VCaP (cell line): ENCODE results near the gene SLC35D1.
"Not testable (repeated sequence)": the region's sequence is repeated elsewhere in the genome, so short reads cannot be mapped to it uniquely, and the experiment has no call there.

ENCODE experiments used
- H3K27ac ChIP-seq: fragments of 450-650 bp; 2 replicates; pipeline ENCODE4 v1.5.1; 2017
- CTCF ChIP-seq: fragments of 450-650 bp; conservative IDR thresholded peaks from 2 replicates; pipeline ENCODE4 v1.5.1; 2017; ENCODE audit warnings: mild to moderate bottlenecking, moderate library complexity

Gene SLC35D1

GRCh38 chr1:67085326-67085725, 31.4 kb upstream of the SLC35D1 start:
- H3K27ac ChIP-seq, result no peak overlapping the region
- TF ChIP-seq CTCF, result no peak

GRCh38 chr1:67084765-67085318, 30.9 kb upstream of the SLC35D1 start:
- no peak overlapping the region for H3K27ac ChIP-seq
- no peak for TF ChIP-seq CTCF

GRCh38 chr1:67078291-67078690, 24.3 kb upstream of the SLC35D1 start:
- no peak for TF ChIP-seq CTCF
- H3K27ac ChIP-seq, result no peak overlapping the region

GRCh38 chr1:67077593-67077992, 23.6 kb upstream of the SLC35D1 start:
- H3K27ac ChIP-seq, result no peak overlapping the region
- no peak for TF ChIP-seq CTCF

GRCh38 chr1:67072749-67073148, 18.8 kb upstream of the SLC35D1 start:
- TF ChIP-seq CTCF, result no peak
- H3K27ac ChIP-seq, result no peak overlapping the region

GRCh38 chr1:67067655-67068054, 13.7 kb upstream of the SLC35D1 start:
- H3K27ac ChIP-seq, result not testable (repeated sequence)

- no peak overlapping the region for H3K27ac ChIP-seq
- TF ChIP-seq CTCF, result no peak
These were observed 8.5 kb upstream of the SLC35D1 start for GRCh38 chr1:67062412-67062811.

- TF ChIP-seq CTCF, result no peak
- no peak overlapping the region for H3K27ac ChIP-seq
These were observed 7.3 kb upstream of the SLC35D1 start for GRCh38 chr1:67061266-67061665.
